Lung microvascular endothelial cell (primary cell): ENCODE data around the gene ST14. TPM values are rescaled to one million over a fixed set of nuclear protein-coding genes. Genes with fewer than 3 reads are reported as not detected.
"Not testable (repeated sequence)": the region's sequence is repeated elsewhere in the genome, so short reads cannot be mapped to it uniquely, and the experiment has no call there.

Experiments
- DNase-seq, 2 donors: peaks; one replicate each; pipeline versions ENCODE4 v3.0.0 to v3.0.0-alpha.2; 2010; ENCODE audit warnings: low read depth in 2 of 2
- total RNA-seq: library from RNA; depleted of rRNA; stranded (reverse); fragments of >200 nt; gene quantifications from 2 replicates; pipeline ENCODE4 v1.2.1, GENCODE V29; 2014

ST14 gene
- total RNA-seq, 1 donor from 2014 or later, result under 0.01 TPM

DNA sequence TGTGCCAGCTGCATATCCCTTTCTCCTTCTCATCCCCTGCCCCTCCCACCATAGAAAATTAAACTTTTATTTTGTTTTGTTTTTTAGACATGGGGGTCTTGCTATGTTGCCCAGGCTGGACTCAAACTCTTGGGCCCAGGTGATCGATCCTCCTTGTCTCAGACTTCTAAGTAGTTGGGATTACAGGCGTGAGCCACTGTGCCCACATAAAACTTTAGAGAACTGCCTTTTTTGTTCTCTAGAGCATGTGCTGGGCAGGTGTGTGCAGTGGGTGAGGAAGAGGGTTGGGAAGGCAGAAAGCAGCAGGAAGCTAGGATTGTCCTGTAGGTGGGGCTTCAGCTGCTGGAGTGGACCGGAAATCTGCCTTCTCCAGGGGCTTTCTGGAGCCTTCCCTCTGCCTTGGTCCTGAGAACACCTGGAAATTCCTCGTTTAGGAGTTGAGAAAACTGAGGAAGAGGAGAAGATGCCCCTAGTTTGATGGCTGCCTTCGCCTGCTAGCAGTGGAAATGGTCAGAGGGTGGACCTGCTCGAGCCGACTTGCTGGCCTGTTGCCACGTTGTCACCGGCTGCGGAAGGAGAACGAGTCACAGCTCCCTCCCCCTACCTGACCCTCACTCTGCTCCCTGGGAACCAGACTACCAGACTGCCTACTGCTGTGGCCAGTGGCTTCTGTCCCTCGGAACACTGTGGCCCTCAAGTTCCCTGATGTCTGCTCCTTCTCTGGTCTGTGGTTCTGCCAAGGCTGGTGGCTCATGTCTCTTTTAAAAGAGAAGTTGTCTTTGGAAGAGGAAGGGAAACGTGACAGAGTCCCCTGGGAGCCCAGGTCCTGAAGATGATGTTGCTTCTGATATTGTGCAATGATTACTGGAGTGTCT lies 4.0 kb downstream of the ST14 start:
- DNase-seq, result peak in 1 of 2 donors; percentile 44

DNA sequence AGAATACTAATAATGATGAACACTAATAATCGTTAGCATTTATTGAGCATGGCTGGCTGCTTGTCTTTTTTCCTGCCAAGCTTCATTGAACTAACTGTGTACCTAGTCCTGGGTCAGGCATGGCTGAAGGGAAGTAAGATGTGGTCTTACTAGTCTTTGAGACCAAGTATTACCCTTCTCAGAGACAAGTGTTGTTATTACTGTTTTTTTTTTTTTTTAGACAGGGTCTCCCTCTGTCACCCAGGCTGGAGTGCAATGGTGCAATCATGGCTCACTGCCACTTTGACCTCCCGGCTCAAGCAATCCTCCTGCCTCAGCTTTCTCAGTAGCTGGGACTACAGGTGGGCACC lies 4.6 kb downstream of the ST14 start:
- DNase-seq, result no peak

DNA sequence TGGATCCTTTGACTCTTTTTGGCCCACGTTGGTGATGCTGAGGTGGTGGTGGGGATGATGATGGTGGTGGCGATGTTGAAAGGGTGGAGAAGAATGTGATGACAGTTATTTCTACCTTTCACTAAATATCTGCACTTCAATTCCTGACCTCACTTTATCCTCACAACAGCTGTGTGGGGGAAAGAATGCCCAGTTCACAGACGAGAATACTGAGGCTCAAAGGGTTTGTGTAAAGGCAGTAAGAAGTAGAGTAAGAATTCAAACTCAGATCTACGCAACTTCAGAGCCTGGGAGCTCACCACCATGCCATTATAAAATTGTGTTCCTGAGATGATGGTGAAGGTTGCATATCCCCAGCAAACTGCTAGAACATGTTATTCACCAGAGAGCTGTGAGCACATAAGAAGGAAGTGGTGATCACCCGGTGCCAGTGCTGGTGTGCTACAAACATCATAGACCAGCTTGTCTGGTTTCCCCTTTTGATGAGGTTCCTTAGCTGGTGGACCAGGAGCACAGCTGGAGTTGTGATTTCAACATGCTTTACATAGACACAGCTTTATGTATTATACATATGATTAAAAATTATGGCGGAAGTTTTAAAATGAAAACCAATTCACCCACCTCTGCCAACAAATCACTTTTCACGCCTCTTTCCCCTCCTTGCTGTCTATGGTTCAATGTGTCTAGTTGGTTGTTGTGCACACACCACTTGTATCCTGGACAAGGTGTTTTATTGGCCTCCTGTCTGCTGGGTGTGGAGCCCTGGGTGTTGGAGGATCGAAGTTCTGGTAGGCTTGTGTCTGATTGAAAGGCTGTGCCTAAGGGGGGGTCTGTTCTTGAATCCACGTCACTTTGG lies 6.2 kb downstream of the ST14 start:
- DNase-seq, result peak in 1 of 2 donors; percentile 14

DNA sequence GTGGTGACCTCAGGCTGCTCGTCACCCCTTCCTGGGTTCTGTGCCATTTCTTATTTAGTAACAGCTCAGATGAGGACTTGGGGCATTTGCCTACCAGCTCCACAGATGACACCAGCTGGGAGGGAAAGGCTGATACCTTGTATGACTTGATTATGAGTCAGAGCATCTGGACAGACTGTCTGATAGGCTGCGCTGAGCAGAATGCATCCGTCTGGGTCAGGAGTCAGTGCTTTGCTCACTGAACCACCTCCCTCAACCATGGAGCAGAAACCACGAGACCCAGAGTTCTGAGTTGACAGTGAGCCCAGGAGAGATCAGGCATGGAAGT lies 6.8 kb downstream of the ST14 start:
- peak; percentile 37 to 95 for DNase-seq

DNA sequence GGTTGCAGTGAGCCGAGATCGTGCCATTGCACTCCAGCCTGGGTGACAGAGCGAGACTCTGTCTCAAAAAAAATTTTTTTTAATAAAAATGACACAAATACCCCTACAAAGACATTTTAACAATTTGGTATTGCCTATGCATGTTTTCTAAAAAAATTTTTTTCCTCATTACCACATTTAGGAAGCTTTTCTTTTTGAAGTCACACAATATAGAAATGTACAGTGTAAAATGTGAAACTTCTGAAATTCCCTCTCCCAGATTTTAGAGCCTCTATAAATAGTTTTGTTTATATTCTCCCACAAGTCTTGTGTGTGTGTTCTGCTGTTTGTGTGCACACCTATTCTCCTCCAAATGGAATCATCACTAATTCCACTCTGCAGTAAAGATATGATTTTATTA lies 7.6 kb downstream of the ST14 start:
- no peak for DNase-seq

DNA sequence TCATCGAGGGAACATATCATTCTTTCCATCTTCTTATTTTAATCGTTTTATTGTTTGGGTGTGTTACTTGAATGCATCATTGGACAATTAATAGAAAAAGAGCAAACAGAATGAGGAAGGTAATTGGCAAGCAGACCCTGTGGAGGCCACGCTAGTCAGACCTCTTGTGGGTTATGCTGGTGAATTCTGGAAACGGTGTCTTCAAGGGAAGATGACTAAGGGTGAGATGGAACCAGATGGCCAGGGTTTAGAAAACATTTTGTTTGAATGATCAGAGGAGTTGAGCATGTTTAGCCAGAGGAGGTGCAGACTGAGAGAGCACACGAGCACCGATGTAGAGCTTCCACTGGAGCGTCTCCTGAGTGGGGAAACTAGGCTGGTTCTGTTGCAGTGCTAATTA lies 8.5 kb downstream of the ST14 start:
- peak in 1 of 2 donors; percentile 77 for DNase-seq

DNA sequence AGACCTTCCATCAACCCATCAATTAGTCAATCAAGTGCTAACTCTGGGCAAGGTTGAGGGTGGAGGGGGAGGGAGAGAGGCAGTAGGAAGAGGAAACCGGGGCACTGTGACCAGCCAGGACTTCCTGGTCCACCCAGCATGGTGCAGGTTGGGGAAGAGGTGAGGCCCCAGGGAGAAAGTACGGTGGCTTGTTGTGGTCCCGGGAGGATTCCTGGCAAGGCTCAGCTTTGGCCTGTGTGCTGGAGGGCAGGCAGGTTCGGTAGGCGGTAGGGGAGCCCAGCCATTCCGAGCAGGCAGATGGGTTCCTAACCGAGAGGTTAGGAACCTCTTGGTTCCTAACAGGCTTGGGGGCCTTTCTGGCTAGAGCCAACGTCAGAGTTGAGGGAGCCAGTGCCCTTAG lies 10.8 kb downstream of the ST14 start:
- no peak for DNase-seq

DNA sequence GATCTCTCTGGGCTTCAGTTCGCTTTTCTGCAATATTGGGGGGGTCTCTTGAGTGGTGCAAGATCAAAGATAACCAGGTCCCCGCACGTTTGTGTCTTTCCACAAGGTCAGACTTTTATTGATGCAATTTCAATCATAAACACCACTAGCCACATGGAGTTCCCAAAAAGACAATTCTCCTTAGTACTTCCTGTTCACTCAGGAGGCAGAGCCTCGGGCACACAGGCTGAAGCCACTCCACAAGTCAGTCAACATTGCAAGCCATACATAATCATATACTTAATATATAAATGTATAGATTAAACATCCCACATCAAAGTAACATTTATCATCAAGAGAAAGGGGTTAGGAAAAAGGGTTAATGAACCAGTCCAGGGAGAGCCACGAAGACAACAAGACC lies 12.0 kb downstream of the ST14 start:
- DNase-seq, result no peak

DNA sequence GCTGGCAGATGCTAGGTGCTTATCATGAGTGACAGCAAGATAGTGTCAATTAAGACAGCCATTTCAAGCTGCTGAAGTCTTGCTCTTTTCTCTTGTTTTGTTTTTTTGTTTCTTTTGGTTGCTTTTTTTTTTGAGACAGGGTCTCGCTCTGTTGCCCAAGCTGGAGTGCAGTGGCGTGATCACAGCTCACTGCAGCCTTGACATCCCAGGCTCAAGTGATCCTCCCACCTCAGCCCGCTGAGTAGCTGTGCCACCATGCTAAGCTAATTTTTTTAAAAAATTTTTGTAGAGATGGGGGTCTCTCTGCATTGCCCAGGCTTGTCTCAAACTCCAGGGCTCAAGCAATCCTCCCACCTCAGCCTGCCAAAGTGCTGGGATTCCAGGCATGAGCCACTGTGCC lies 12.4 kb downstream of the ST14 start:
- not testable (repeated sequence) for DNase-seq

DNA sequence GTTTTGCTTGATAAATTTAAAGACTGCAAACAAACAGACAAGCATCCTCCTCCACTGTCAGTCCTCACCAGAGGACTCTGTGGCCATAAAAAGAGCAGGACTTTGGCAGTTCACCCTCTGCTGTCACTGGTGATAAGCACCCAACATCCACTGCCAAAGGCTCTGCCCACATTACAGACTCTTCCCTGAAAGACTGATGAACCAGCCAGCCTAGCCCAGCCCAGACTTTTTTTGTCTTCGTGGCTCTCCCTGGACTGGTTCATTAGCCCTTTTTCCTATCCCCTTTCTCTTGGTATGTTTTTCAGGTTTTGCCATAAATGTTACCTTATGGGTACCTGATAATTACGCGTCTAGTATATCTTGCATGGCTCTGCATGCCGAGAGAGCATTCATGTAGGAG lies 15.1 kb downstream of the ST14 start:
- no peak for DNase-seq

DNA sequence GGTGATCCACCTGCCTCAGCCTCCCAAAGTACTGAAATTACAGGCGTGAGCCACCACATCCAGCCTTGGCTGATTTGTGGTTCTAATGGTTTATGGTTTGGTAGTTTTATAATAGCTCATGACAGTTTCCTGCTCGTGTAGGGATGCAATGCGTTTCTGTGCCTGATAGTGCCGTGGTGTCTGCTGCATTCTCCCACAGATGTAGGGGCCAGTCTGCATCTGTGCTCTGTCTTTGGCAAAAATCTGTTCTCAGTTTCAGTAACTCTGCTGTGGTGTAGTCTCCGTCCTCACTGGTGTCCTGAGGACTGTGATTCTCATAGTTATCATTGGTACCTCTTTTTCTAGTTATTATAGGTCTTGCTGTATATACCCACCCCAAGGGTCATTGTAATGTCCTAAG lies 16.3 kb downstream of the ST14 start:
- no peak for DNase-seq

DNA sequence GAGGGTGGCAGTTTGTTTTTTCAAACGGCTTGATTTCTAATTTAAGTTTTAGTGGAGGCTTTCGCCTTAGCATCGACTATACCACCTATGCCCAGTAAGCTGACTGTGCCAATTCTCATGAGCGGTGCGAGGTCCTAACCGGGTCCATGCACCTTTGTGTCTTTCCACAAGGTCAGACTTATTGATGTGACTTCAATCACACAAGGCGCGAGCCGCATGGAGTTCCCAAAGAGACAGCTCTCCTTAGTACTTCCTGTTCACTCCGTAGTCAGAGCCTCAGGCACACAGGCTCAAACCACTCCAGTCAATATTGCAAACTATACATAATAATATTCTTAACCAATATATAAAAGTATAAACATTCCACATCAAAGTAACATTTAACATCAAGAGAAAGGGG lies 18.2 kb downstream of the ST14 start:
- no peak for DNase-seq

DNA sequence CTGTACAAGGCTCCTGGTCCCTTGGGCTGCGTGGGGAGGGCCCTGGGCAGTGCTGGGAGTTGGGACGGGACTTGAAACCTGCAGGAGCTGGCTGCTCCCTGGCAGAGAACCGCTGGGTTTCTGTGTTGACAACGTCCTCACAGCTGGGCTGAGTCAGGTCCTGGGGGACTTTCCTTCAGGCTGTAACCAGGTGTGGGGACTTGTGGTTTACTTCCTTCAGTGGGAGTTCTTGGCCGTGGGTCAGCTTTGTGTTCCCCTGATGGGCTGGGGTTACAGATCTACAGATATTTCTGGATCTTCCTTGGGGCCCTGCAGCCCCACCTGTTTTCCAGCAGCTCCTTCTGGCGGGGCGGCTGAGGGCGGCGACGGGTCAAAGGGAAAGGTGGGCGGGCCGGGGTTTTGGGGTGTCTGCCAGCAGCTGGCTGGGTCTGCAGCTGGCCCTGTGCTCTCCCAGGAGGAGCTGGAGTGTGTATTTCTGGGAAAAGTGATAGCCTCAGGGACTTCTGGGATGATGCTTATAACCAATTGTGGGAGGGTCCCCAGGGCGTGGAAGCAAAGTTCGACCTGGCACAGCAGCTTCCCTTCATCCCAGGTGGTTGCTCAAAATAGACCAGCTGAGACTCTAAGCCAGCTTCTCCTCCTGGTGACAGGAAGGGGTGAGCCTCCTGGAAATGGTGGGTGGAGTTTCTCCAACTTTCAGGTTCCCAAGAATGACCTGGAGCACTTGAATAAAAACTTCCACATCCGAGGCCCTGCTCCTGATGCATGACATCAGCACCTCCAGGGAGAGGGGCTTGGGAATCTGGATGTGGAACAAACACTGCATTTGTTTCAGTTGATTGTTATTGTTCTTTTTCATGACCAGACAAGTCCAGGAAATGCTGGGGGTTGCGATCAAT lies 19.1 kb downstream of the ST14 start:
- no peak for DNase-seq

DNA sequence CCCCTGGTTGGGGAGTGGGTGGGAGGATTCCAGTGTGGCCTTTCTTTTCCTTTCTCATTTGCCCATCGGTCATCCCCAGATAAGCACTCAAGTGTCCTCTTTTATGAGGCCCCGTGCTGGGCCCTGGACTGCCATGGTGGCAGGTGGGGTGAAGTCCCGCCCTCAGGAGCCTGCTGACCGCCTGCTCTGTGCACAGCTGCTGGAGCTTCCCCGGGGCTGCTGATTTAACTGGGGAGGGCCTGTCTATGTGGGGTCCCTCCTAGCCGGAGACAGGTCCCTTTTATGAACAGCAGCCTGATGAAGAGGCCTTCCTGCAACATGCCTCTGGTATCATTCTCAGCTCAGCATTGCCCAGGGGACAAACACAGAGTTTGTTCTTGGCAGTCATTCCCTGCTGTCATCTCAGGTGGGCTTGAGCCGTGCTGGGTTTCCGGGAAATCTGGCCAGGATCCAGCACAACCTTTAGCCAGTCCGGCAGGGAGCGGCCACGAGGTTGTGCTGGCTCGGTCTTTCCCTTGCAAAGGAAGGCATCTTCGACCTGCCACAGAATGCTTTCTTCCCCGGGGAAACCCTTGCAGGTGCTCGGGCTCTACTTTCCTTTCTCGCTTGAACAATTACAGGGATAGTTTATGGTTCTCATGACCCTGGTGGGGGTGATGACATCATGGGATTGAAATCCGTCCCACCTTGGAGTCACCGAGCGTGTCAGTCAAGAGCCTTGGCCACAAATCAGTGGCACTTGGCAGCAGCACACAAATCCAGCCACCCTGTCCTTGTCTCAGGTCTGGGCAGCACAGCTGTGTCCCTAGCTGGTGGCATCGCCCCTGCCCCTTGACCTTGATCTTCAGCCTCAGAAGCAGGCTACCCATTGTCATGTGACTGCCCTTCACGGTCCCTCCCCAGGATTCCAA lies 20.1 kb downstream of the ST14 start:
- DNase-seq, result no peak

DNA sequence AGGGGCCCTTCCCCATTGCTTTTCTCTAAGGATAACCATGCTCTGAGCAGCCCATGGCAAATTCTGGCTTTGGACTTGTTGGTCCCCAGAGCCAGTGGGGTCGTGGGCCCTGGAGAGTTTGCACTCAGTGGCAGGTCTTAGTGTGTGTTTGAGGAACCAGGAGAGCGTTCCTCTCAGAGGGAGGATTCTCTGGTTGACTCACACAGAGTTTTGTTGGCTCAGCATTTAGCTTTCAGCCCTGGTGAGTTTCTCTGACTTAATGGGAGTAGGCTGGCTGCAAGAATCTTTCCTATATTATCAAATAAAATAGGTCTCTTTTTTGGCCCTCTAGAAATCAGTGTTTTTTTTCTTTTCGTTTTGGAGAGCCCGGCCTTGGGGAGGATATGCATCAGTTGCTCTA lies 20.9 kb downstream of the ST14 start:
- DNase-seq, result no peak

DNA sequence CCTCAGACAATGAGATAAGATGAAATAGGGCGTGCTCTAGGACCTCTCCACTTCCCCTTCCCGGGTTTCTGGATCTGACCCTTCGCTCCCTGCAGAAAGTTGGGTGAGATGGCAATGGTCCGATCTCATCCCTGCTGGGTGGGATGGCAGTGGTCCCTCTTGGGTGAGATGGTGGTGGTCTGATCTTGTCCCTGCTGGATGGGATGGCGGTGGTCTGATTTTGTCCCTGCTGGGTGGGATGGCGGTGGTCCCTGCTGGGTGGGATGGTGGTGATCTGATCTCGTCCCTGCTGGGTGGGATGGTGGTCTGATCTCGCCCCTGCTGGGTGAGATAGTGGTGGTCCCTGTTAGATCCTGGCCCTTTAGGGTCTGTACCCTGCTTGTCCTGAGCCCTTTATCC lies 21.3 kb downstream of the ST14 start:
- no peak for DNase-seq

DNA sequence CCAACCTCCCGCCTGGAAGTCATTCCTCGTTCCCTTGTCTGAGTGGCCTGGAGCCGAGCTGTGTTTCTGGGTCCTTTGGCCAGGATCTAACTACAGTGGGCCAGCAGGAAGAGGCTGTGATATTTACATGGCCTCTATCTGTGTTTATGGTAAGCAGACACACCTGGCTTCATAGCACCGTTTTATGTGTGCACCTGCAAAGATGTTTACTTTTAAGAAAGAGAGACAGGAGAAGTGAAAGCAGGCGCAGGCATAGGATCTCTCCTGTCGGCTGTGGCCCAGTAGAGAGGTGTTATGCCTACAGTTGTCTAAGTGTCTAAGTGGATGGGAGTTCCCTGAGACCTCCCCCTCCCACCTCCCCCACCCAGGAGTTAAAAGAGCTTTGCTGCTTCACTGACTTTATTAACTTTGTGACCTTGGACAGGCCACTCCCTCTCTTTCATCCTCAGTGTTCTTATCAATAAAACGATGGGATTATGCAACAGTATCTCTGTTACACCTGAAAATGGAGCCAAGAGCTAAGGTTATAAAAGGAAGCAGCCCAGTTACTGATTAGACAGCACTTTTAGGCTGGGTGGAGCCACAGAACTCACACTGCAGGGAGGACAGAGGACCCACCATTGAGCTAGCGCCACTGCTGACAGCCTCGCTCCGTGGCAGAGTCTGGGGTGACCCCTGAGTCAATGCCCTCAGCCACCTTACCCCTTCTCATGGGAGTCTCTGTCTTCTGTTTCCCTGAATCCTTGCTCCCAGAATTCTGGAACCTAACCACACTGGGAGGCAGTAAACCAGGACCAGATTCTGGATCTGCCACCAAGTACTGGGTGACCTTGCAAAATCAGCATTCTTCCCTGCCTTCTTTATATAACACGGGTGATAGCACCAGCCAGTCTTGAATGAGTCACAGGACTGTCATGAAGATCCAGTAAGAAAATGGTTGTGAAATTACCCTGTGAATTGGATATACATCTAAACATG lies 22.0 kb downstream of the ST14 start:
- DNase-seq, result no peak

DNA sequence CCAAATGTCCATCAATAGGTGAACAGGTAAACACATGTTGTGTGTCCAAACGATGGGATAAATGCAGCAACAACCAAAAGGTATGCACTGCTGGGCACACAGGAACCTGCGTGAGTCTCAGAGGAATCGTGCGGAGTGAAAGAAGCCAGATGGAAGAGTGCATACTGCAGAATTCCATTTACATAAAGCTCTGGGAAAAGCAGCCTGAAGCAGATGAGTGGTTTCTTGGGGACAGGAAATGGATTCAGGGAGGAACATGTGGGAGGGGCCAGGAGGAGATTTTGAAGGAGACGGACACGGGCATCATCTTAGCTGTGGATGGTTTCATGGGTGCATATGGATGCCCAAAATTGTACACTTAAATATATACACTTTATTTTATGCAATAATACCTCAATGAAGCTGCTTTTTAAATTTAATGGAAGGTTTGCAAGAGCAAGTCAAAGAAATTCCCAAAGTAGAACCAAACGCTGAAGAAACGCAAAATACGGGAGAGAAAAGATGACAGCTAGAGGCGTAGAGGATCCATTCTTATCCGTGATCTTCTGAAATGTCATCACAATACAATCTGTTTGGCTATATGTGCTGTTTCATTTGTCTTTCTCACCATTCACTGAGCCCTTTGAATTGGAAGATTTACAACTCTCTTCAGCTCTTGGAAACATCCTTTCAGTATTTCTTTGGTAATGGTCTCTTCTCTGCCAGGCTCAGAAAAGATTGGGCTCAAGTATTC lies 24.5 kb downstream of the ST14 start:
- no peak for DNase-seq

DNA sequence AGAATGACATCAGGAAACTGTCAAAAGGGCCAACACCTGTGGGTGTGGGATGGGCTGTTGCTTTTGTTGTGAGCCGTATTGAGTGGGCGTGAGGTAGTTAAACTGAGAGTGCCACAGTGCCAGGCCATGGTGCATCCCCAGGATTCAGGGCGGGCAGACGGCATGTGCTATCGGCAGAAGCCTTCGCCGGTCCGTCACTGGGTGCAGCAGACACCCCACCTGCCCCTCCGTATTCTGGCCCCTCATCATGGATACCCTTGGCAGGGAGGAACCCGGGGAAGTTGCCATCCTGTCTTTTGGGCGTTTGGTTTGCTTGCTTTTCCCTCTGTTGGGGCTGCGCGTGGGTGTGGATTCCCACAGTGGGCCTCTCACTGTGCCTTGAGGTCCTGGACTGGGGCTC lies 27.5 kb downstream of the ST14 start:
- no peak for DNase-seq
